ENCODE results near the gene ZDHHC11B. TPM values are rescaled to one million over a fixed set of nuclear protein-coding genes. Genes with fewer than 3 reads are reported as not detected.
"Not testable (repeated sequence)": the region's sequence is repeated elsewhere in the genome, so short reads cannot be mapped to it uniquely, and the experiment has no call there.

The ZDHHC11B gene, protein sequence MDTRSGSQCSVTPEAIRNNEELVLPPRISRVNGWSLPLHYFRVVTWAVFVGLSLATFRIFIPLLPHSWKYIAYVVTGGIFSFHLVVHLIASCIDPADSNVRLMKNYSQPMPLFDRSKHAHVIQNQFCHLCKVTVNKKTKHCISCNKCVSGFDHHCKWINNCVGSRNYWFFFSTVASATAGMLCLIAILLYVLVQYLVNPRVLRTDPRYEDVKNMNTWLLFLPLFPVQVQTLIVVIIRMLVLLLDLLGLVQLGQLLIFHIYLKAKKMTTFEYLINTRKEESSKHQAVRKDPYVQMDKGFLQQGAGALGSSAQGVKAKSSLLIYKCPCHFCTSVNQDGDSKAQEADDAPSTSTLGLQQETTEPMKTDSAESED
- total RNA-seq: 18.8 TPM
- long read RNA-seq, partial matches to known transcripts: 1 of 14 reads
- long read RNA-seq, other reads (novel, unspliced or antisense): 13 of 14 reads

DNA sequence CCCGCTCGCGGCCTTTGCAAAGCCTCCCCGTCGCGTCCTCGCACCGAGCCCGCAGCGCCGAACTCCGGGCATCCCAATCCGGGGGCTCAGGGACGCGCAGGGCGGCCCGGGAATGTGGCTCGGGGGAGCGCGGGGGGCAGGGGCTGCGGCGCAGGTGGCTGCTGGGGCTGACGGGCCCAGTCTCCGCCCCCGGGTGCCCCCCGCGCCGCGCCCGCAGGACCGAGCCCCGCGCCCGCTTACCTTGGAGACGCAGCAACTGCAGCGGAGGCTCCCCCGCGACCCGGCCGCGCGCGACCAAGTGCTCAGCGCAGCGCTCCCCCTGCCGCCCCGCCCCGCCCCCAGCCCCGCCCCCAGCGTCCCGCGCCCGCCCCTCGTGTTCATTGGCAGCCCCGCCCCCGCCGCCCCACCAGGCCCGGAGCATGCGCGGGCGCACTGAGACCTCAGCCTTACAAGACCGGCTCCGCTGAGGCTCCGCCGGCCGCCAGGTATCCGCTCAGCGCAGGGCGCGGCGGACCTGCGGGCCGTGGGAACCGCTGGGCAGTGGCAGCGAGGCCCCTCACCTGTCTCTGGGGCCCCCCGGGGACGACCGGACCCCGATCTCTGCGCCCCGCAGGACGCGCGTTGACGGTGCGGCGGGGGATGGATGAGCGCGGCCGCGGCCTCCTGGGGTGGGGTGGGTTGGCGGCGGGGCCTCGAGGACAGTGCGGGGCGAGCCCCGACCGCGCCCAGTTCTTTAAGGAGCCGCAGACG, at the start of gene ZDHHC11B:
Gene ZDHHC11B (minus strand): TSS at position 302 of the 750 bp plus-strand sequence. CDS start 17,810 bp downstream, outside the sequence.
- peak; percentile 94 for DNase-seq
- peak; percentile 76 for ATAC-seq (ENCODE audit: poor library complexity)
- intact Hi-C loops (cut with DNase I): not testable (repeated sequence)

DNA sequence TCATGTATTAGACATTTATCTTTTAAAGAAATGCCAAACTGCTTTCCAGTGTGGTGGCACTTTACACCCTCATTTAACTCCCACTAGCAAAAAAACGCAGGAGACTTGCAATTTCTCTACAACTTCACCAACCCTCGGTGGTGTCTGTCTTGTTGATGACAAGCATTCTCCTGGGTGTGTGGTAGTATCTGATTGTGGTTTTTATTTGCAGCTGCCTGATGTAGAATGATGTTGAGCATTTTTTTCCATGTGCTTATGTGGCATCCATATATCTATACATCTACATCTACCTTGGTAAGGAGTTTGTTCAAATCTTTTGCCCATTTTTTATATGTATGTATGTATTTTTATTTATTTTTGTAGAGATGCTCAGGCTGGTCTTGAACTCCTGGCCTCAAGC, 49.5 kb upstream of the ZDHHC11B start:
- DNase-seq; intact Hi-C loops (cut with DNase I); ATAC-seq (ENCODE audit: poor library complexity): not testable (repeated sequence)

DNA sequence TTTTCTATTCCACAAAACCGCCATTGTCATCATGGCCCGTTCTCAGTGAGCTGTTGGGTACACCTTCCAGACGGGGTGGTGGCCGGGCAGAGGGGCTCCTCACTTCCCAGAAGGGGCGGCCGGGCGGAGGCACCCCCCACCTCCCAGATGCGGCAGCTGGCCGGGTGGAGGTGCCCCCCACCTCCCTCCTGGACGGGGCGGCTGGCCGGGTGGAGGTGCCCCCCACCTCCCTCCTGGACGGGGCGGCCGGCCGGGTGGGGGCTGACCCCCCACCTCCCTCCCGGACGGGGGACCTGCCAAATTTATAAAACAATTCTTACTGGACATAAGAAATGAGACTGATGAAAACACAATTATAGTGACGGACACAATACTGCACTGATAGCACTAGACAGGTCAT, 43.7 kb upstream of the ZDHHC11B start:
- DNase-seq; ATAC-seq (ENCODE audit: poor library complexity); intact Hi-C loops (cut with DNase I): not testable (repeated sequence)

DNA sequence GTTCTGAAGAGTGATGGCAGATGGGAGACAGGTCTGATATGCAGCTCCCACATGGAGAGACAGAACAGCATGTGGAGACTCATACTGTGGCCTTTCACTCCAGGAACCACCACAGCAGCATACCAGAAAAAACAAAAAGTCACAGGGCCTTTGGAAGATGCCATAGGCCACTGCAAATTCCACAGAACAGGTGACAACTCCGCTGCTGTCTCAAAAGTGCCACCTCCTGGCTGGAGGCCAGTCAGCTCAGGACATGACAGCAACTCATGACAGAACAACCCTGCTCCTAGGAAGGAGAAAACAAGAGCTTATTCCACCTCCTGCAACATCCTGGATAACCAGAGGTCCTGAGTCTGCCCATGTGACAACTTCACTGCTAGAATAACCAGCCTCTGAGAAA, 41.0 kb upstream of the ZDHHC11B start:
- intact Hi-C loops (cut with DNase I); ATAC-seq (ENCODE audit: poor library complexity); DNase-seq: not testable (repeated sequence)

DNA sequence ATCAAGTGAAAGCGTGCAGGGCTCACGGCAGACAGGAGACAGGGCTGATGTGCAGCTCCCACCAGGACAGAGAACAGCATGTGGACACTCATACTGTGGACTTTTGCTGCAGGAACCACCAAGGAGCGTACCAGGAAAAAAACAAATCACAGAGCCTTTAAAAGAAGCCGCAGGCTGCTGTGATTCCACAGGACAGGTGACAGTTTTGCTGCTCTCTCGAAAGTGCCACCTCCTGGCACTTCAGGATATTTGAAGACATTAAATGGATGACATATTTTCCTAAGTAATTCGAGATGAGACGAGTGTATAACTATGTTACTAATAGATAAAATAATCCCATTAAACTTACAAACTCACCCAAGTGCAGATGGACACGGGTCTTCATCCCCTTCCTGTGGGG, 37.0 kb upstream of the ZDHHC11B start:
- intact Hi-C loops (cut with DNase I): no loop called here
- no peak for DNase-seq
- ATAC-seq (ENCODE audit: poor library complexity): no peak

DNA sequence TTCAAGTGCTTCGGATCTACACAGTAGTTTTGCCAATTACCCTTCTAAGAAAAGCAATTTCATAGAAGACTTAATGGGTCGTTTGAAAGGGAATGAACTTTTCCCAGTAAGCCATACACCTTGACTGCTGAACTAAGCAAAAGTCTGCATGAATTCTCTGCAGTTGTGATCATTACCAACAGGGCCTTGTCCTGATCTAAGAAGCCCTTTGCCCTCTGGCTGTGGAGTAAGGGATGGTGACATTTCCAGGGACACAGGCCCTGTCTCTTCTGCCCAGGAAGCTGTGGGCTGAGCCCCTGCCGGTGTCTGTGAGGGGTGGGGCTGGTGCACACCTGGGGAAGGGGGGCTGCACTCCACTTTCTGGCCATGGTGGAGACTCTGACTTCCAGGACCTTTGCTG, 35.7 kb upstream of the ZDHHC11B start:
- DNase-seq (no peak), ATAC-seq (ENCODE audit: poor library complexity) (no peak)

DNA sequence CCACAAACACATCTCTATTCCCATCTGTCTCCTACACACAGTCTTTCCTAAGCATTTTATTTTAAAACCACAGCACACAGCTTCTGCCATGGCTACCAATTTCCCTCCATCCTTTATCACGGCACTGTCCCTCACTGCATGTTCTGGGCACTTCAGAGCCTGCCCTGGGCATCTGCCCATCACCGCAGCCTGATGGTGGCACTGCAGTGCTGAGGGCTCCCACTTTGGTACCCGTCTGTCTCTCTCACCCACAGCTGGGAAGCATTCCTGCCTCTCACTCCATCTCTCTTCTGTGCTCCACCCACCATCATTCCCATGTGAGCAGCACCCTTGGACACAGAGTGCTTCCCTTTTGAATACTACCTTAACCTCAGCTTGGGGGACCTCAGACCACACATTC, 34.5 kb upstream of the ZDHHC11B start:
- peak; percentile 56 for ATAC-seq (ENCODE audit: poor library complexity)
- intact Hi-C loops (cut with DNase I): no loop called here
- DNase-seq: no peak

More for the DNA sequence above, 35.7 kb upstream of the ZDHHC11B start:
- intact Hi-C loops (cut with DNase I): no loop called here

DNA sequence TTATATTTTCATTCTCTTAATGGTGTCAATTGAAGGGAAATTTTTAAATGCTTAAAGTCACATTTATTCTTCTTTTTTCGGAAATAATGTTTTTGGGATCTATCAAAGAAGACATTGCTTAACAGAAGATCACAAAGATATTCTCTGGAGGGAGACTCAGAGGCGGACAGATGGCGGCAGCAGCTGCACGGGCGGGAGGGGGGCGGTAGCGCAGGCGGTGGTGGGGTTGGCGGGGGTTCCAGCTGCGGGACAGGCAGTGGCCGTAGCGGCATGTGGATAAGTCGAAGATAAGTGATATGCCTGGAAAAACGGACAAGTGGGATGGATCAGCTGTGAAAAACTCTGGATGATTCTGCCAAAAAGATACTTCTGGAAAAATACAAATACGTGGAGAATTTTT, 31.6 kb upstream of the ZDHHC11B start:
- DNase-seq (no peak), ATAC-seq (ENCODE audit: poor library complexity) (no peak)
- intact Hi-C loops (cut with DNase I): no loop called here

DNA sequence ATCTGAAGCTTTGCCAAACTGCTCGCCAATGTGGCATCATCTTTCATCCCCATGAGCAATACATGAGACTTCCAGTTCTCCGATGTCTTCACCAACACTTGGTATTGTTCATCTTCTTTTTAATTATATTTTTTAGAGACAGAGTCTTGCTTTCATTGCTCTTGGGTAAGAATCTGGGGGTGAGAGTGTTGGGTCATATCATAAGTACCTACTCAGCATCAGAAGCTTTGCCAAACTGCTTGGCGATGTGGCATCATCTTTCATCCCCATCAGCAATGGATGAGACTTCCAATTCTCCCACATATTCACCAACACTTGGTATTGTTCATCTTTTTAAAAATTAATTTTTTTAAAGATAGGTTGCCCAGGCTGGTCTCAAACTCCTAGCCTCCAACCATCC, 30.9 kb upstream of the ZDHHC11B start:
- intact Hi-C loops (cut with DNase I): no loop called here
- ATAC-seq (ENCODE audit: poor library complexity): no peak
- DNase-seq: no peak

DNA sequence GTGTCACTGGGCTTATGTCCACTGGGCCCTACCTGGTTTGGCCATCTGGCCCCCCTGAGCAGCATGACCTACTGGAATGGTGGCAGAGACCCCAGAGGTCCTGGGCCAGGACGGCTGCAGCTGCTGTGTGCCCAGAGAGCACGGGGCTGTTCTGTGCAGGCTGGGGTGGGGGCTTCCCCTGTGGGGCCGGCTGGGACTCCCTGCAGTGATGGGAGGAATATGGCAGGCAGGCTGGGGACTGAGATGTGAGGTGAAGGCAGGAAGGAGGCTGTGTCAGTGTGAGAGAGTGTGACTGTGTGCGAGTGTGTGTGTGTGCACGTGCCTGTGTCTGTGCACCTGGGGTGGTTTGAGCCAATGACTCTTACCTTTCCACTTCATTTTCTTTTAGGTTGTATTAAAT, 29.0 kb upstream of the ZDHHC11B start:
- intact Hi-C loops (cut with DNase I); DNase-seq: not testable (repeated sequence)
- ATAC-seq (ENCODE audit: poor library complexity): peak; percentile 30

DNA sequence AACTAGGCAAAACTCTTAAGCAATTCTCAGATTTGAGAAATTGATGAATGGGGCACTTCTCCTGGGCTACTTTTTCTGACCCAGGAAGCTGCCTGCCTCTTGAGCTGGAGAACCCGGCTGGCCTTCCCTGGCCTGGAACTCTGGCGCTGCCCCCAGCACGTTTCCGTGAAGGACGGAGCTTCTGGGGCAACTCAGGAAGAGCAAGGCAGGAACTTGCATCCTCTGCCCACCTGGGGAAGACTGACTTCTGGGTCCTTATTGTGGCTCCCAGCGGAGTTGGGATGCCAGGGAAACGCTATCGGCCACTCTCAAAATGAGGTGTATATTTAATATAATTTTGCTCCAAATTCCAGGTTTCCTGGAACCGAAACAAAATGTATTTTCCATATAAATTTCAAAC, 26.9 kb upstream of the ZDHHC11B start:
- DNase-seq; intact Hi-C loops (cut with DNase I); ATAC-seq (ENCODE audit: poor library complexity): not testable (repeated sequence)

DNA sequence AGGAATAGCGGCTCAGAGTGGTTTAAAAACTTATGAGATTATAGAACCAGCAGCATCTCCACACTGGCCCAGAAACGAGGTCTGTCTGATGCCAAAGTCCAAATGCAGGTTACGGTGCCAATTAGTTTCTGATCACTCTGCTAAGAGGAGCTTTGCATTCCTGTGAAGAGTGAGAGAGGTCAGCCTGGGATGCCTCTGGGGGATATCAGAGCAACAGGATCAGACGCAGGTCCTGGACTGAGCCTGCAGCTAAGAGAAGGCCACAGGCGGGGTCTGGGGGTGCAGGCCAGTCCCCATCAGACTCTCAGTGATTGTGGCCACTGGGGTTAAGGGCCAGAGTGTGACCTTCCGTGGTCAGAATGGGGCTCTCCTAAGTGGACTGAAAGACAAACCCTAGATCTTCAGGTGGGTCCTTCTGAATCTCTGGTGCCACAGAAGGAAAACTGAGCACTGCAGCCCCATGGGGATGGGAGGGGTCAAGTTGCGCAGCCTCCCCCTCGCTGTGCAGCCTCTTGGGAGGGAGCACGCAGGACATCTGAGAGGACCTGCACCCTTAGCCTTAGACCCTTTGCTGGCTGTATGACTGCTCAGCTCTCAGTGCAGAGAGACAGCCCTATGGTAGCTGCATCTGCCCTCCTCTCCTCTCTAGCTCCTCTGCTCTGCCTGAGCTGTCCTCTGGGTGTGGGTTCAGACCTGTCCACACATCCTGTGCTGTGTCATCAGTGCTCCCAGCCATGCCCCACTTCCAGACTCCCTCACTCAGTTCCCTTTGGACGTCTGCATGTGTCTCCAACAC, 23.4 kb upstream of the ZDHHC11B start:
- intact Hi-C loops (cut with DNase I); DNase-seq: not testable (repeated sequence)
- peak; percentile 45 for ATAC-seq (ENCODE audit: poor library complexity)

DNA sequence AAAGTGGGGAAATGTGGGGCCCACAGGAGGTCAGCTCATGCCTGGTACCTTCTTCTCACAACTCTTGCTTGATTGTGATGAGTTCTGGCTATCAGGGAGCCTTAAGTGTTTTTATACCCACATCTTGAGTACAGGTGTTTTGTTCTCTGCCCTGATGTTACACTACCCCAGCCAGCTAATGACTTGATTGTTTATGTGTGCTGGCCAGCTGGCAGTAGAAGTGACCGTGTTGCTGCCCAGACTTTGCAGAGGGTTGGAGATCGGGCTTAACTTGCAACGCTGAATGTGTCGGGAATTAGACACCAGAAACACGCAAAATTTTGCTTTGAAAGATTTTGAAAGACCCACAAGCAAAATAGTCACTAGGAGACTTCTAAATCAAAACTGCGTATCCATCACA, 16.9 kb upstream of the ZDHHC11B start:
- DNase-seq (no peak), ATAC-seq (ENCODE audit: poor library complexity) (no peak)
- intact Hi-C loops (cut with DNase I): no loop called here

DNA sequence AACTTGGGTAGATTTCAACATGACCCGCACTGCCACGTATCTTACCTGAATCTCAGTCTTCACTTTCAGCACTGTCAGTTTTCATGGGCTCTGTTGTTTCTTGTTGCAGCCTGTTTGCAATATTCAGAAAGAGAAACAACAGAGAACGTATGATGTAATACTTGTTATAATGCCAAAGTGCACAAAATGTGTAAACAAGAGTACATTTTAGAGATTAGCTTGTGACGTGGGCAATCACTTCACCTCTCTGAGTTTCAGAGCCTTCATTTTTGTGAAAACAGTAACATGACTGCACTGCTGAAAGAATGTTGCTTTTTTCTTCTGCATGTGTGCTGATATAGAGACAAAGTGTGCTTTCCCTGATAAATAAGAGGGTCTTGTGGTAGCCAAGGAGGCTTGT, 16.5 kb upstream of the ZDHHC11B start:
- DNase-seq; intact Hi-C loops (cut with DNase I): not testable (repeated sequence)
- ATAC-seq (ENCODE audit: poor library complexity): peak; percentile 29

DNA sequence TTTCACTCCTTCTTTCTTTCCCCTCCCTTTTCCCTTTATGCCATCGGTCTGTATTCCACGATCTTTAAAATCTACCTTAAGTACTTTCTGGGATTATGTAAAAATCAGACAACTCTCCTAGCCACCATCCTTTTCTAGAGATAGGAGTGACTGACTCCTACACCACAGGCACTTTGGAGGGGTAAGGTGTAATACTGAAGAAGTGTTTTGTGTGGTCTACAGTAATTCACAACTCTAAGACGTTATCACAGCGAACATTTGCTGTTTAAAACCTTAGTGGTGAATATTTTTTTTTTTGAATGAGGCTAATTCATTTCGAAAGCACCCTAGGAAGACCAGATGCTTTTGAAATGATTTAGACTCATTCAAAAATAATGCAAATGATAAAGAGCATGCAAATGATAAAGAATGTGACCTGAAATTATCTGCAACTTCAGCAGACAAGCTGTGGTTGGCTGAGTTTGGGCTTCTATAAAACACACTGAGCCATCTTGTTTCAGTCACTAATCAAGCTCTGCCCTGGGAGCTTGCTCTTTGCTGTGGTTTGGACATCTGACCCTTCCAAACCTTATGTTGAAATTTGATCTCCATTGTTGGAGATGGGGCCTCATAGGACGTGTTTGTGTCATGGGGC, 14.1 kb upstream of the ZDHHC11B start:
- DNase-seq; ATAC-seq (ENCODE audit: poor library complexity); intact Hi-C loops (cut with DNase I): not testable (repeated sequence)

DNA sequence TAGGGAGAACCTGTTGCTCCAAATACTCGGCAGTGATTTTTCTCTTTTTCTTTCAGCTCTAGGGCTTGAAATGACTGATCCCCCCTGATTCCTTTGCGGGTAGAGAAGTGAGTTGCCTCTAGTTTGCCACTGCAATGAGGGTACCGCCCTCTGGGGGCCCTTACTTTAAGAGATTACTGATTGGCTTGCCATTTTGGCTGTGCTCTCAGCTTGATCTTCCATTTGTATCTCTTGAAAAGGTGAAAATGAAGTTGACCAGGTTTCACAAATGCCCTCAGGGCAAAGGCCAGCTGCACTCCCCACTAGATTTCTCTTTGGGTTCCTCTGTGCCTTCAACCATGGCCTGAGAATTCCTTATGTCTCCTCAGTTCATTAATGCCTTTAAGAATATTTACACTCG, 13.5 kb upstream of the ZDHHC11B start:
- DNase-seq; intact Hi-C loops (cut with DNase I); ATAC-seq (ENCODE audit: poor library complexity): not testable (repeated sequence)

DNA sequence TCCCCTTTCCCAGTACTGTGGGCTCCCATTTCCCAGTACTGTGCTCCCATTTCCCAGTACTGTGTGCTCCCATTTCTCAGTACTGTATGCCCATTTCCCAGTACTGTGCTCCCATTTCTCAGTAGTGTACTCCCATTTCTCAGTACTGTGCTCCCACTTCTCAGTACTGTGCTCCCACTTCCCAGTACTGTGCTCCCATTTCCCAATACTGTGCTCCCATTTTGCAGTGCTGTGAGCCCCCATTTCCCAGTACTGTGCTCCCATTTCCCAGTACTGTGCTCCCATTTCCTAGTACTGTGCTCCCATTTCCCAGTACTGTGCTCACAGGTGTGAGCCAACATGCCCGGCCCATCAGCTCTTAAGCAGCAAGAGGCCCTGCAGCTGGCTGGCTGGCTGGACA, 11.3 kb upstream of the ZDHHC11B start:
- DNase-seq; intact Hi-C loops (cut with DNase I); ATAC-seq (ENCODE audit: poor library complexity): not testable (repeated sequence)

DNA sequence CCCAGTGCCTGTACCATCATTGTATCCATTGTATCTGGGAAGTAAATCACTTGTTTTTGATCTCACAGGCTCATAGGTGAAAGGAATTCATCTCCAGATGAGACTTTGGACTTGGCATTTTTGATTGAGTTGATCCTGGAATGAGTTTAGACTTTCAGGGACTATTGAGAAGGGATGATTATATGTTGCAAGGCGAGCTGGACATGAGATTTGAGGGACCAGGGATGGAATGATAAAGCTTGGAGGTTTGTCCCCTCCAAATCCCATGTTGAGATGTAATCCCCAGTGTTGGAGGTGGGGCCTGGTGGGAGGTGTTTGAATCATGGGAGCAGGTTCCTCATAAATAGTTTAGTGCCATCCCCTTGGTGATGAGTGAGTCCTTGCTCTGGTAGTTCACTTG, 10.4 kb upstream of the ZDHHC11B start:
- intact Hi-C loops (cut with DNase I); DNase-seq; ATAC-seq (ENCODE audit: poor library complexity): not testable (repeated sequence)

Data from Right ventricle myocardium superior (tissue), 1 donor.